Osteoblast (primary cell): ENCODE data around the gene GPR173. TPM values are rescaled to one million over a fixed set of nuclear protein-coding genes. Genes with fewer than 3 reads are reported as not detected.

ENCODE experiments used
- DNase-seq: peaks from one replicate; pipeline ENCODE4 v3.0.0; 2011; ENCODE audit warnings: low spot score, mixed read lengths; ENCODE audit not compliant: insufficient read length; ENCODE audit errors: missing footprints
- H2AFZ ChIP-seq: 2 replicates; pipeline ENCODE4 v1.6.0; 2011; ENCODE audit warnings: mild to moderate bottlenecking, low read length
- H3K27ac ChIP-seq: 2 replicates; pipeline ENCODE4 v1.5.1; 2011; ENCODE audit warnings: mild to moderate bottlenecking, low read depth, low read length, moderate library complexity
- H3K27me3 ChIP-seq: 2 replicates; pipeline ENCODE4 v1.6.0; 2012; ENCODE audit warnings: mild to moderate bottlenecking, control low read depth, inconsistent platforms, low read length, moderate library complexity; ENCODE audit not compliant: insufficient read depth
- H3K36me3 ChIP-seq: 2 replicates; pipeline ENCODE4 v1.5.1; 2011; ENCODE audit warnings: mild to moderate bottlenecking, low read length, control low read depth, moderate library complexity; ENCODE audit not compliant: insufficient read depth
- H3K4me1 ChIP-seq: 2 replicates; pipeline ENCODE4 v1.5.1; 2011; ENCODE audit warnings: mild to moderate bottlenecking, low read length, control low read depth, moderate library complexity; ENCODE audit not compliant: insufficient read depth
- H3K4me2 ChIP-seq: 2 replicates; pipeline ENCODE4 v1.6.0; 2011; ENCODE audit warnings: mild to moderate bottlenecking, low read length; ENCODE audit not compliant: insufficient read depth
- H3K4me3 ChIP-seq: fragments of 200-600 bp; sonication (generic); 3 replicates; pipeline ENCODE4 v1.5.1; 2012; ENCODE audit warnings: mild to moderate bottlenecking, low read length, inconsistent platforms; ENCODE audit not compliant: insufficient read depth
- H3K79me2 ChIP-seq: 2 replicates; pipeline ENCODE4 v1.6.0; 2012; ENCODE audit warnings: mild to moderate bottlenecking, low read length, control low read depth, inconsistent platforms; ENCODE audit not compliant: insufficient read depth
- H3K9me3 ChIP-seq: 2 replicates; pipeline ENCODE4 v1.5.1; 2011; ENCODE audit warnings: low read depth, low read length, control low read depth
- H4K20me1 ChIP-seq: 2 replicates; pipeline ENCODE4 v1.6.0; 2012; ENCODE audit warnings: mild to moderate bottlenecking, low read length, control low read depth; ENCODE audit not compliant: insufficient read depth
- CTCF ChIP-seq: IDR thresholded peaks from 2 replicates; pipeline ENCODE4 v1.5.1; 2011; ENCODE audit warnings: mild to moderate bottlenecking, low read depth, low read length, moderate library complexity; ENCODE audit errors: extremely low read depth
- total RNA-seq: library from RNA; depleted of rRNA; stranded (reverse); fragments of >200 nt; gene quantifications from 2 replicates; pipeline ENCODE4 v1.2.3, GENCODE V29; 2012

Gene GPR173
- total RNA-seq, 1 donor, result 2.2 TPM

- H3K4me3 ChIP-seq, result no peak overlapping the region
- H3K27ac ChIP-seq, result no peak overlapping the region
- H3K36me3 ChIP-seq, result no peaks in the 10 kb centered on the region
- peaks cover 3% of the 10 kb centered on the region for H3K4me1 ChIP-seq
- peaks cover 43% of the 10 kb centered on the region for H4K20me1 ChIP-seq
- no peaks in the 10 kb centered on the region for H3K9me3 ChIP-seq
- H3K4me2 ChIP-seq, result no peak overlapping the region
- no peak for TF ChIP-seq CTCF
- DNase-seq, result no peak
- H3K79me2 ChIP-seq, result peaks cover 73% of the 10 kb centered on the region
- no peaks in the 10 kb centered on the region for H3K27me3 ChIP-seq
- H2AFZ ChIP-seq, result no peak overlapping the region
Measured at GRCh38 chrX:53055244-53055849, 6.8 kb downstream of the GPR173 start.

- Histone ChIP-seq H3K79me2 (peaks cover 63% of the 10 kb centered on the region), H3K4me3 (no peak overlapping the region), H3K4me1 (no peaks in the 10 kb centered on the region), H2AFZ (no peak overlapping the region), H3K4me2 (no peak overlapping the region), H3K36me3 (no peaks in the 10 kb centered on the region), H3K27me3 (peaks cover 3% of the 10 kb centered on the region), H4K20me1 (peaks cover 35% of the 10 kb centered on the region), H3K9me3 (no peaks in the 10 kb centered on the region), H3K27ac (no peak overlapping the region)
- no peak for DNase-seq
- no peak for TF ChIP-seq CTCF
Measured at GRCh38 chrX:53056292-53056691, 7.7 kb downstream of the GPR173 start.

- peaks cover 10% of the 10 kb centered on the region for H3K27me3 ChIP-seq
- no peak for DNase-seq
- peaks cover 19% of the 10 kb centered on the region for H4K20me1 ChIP-seq
- H2AFZ ChIP-seq, result no peak overlapping the region
- H3K36me3 ChIP-seq, result no peaks in the 10 kb centered on the region
- H3K79me2 ChIP-seq, result peaks cover 3% of the 10 kb centered on the region
- H3K4me1 ChIP-seq, result no peaks in the 10 kb centered on the region
- no peak for TF ChIP-seq CTCF
- H3K4me3 ChIP-seq, result no peak overlapping the region
- no peak overlapping the region for H3K4me2 ChIP-seq
- H3K9me3 ChIP-seq, result no peaks in the 10 kb centered on the region
- no peak overlapping the region for H3K27ac ChIP-seq
Measured at GRCh38 chrX:53065104-53065503, 16.5 kb downstream of the GPR173 start.

- Histone ChIP-seq H2AFZ (no peak overlapping the region), H3K9me3 (no peaks in the 10 kb centered on the region), H3K4me2 (no peak overlapping the region), H3K36me3 (no peaks in the 10 kb centered on the region), H3K4me3 (no peak overlapping the region), H3K4me1 (peaks cover 4% of the 10 kb centered on the region), H4K20me1 (peaks cover 11% of the 10 kb centered on the region), H3K27me3 (peaks cover 8% of the 10 kb centered on the region), H3K79me2 (peaks cover 8% of the 10 kb centered on the region), H3K27ac (no peak overlapping the region)
- no peak for DNase-seq
- no peak for TF ChIP-seq CTCF
Measured at GRCh38 chrX:53071064-53071463, 22.5 kb downstream of the GPR173 start.
